K562 (cell line): ENCODE data around the gene MPND. TPM values are rescaled to one million over a fixed set of nuclear protein-coding genes. Genes with fewer than 3 reads are reported as not detected.

ENCODE experiments used
- ATAC-seq: fragments of 200-7000 bp; cut with Tn5 transposase; 3 replicates; pipeline ENCODE4 v1.9.1; 2020; ENCODE audit warnings: moderate library complexity
- BruUV-seq: library from RNA; stranded (reverse); fragments of 400-500 nt; replicated peaks from 2 replicates; lab custom pipeline; 2021; lab: Mats Ljungman, UMichigan
- CTCF ChIA-PET: fragments of 300-600 bp; formaldehyde crosslinking; extraction: SDS; loops from one replicate; lab custom pipeline; 2021; ENCODE audit warnings: low intra/inter-chr PET ratio; lab: Yijun Ruan, JAX
- POLR2A ChIA-PET: fragments of 300-600, 350-650 bp; sonication (Branson Sonifier 250); formaldehyde crosslinking; extraction: SDS; loops from one replicate; lab custom pipeline; 2021; ENCODE audit warnings: antibody characterized with exemption, inconsistent platforms; lab: Yijun Ruan, JAX
- DNase-seq, 4 experiments: peaks; one replicate each; pipeline versions ENCODE4 v3.0.0 to v3.0.0-alpha.2; 2011 to 2018; ENCODE audit warnings: low spot score in 3 of 4, mixed read lengths in 3 of 4; ENCODE audit errors: extremely low read depth in 1 of 4
- FAIRE-seq: peaks from 2 replicates; lab custom pipeline; 2011; peaks lifted over from hg19 to GRCh38; lab: Jason Lieb, UNC
- H2AFZ ChIP-seq: 2 replicates; pipeline ENCODE4 v1.6.0; 2011; ENCODE audit warnings: low read depth, low read length, control low read depth, inconsistent platforms
- H3K27ac ChIP-seq: fragments of 200-600 bp; 3 replicates; pipeline ENCODE4 v1.8.0; 2011; ENCODE audit warnings: low read depth, mild to moderate bottlenecking, control low read depth, inconsistent platforms, low read length, moderate library complexity, mixed read lengths; ENCODE audit errors: extremely low read depth
- H3K27me3 ChIP-seq, 2 experiments: fragments of 300-600 bp in 1 of 2; 2 replicates in 1 of 2; 3 replicates in 1 of 2; pipeline versions ENCODE4 v1.6.0 to v1.8.0; 2011; ENCODE audit warnings: inconsistent platforms in 2 of 2, low read length in 2 of 2, mild to moderate bottlenecking in 1 of 2, mixed read lengths in 1 of 2, moderate library complexity in 1 of 2; ENCODE audit not compliant: control insufficient read depth in 2 of 2, insufficient read depth in 2 of 2
- H3K36me3 ChIP-seq: fragments of 300-600 bp; 3 replicates; pipeline ENCODE4 v1.8.0; 2011; ENCODE audit warnings: mild to moderate bottlenecking, low read length, inconsistent platforms; ENCODE audit not compliant: control insufficient read depth, insufficient read depth
- H3K4me1 ChIP-seq, 2 experiments: fragments of 200-600 bp in 1 of 2; replicated peaks in 1 of 2; 2 replicates in 1 of 2; 3 replicates in 1 of 2; pipeline versions ENCODE4 v1.5.1 to v1.8.0; 2011; ENCODE audit warnings: inconsistent platforms in 2 of 2, low read length in 2 of 2, mild to moderate bottlenecking in 1 of 2, mixed read lengths in 1 of 2, moderate library complexity in 1 of 2; ENCODE audit not compliant: control insufficient read depth in 2 of 2, insufficient read depth in 2 of 2
- H3K4me2 ChIP-seq: 2 replicates; pipeline ENCODE4 v1.6.1; 2011; ENCODE audit warnings: low read length, control low read depth, inconsistent platforms, mixed read lengths; ENCODE audit not compliant: insufficient read depth
- H3K4me3 ChIP-seq: fragments of 200-600 bp; sonication (generic), shearing (Covaris generic); 2 replicates; pipeline ENCODE4 v1.5.1; 2016; ENCODE audit warnings: control low read depth, inconsistent platforms
- H3K79me2 ChIP-seq: fragments of 200-600 bp; 3 replicates; pipeline ENCODE4 v1.8.0; 2011; ENCODE audit warnings: low read length, inconsistent platforms; ENCODE audit not compliant: control insufficient read depth, insufficient read depth
- H3K9ac ChIP-seq, 2 experiments: 2 replicates each; pipeline versions ENCODE4 v1.6.0 to v1.6.1; 2011; ENCODE audit warnings: low read depth in 2 of 2, low read length in 2 of 2, control low read depth in 1 of 2, inconsistent platforms in 1 of 2, mild to moderate bottlenecking in 1 of 2, mixed read lengths in 1 of 2; ENCODE audit not compliant: insufficient read depth in 1 of 2
- H3K9me1 ChIP-seq: one replicate; pipeline ENCODE4 v1.6.0; 2011; ENCODE audit warnings: inconsistent platforms, mild to moderate bottlenecking, low read length, moderate library complexity; ENCODE audit not compliant: control insufficient read depth, insufficient read depth
- H3K9me3 ChIP-seq: replicated peaks from 2 replicates; pipeline ENCODE4 v1.5.1; 2011; ENCODE audit warnings: low read depth, low read length, inconsistent platforms; ENCODE audit not compliant: control insufficient read depth, insufficient read depth
- H4K20me1 ChIP-seq: replicated peaks from 2 replicates; pipeline ENCODE4 v1.6.1; 2011; ENCODE audit warnings: low read length, inconsistent platforms, mixed read lengths; ENCODE audit not compliant: control insufficient read depth, insufficient read depth
- CBFA2T3 ChIP-seq: fragments of 450-650 bp; IDR thresholded peaks from 2 replicates; pipeline ENCODE4 v1.6.1; 2017
- DNMT1 ChIP-seq: fragments of 450-650 bp; IDR thresholded peaks from 2 replicates; pipeline ENCODE4 v1.6.1; 2016; ENCODE audit warnings: antibody characterized with exemption, mild to moderate bottlenecking
- HNRNPH1 ChIP-seq: fragments of 200-400 bp; formaldehyde crosslinking; optimal IDR thresholded peaks from 2 replicates; pipeline ENCODE3; 2017; ENCODE audit warnings: low read depth, mild to moderate bottlenecking, low read length, moderate library complexity
- POLR2G ChIP-seq: fragments of 200-400 bp; formaldehyde crosslinking; IDR thresholded peaks from 2 replicates; pipeline ENCODE4 v1.6.1; 2017; ENCODE audit warnings: low read depth, mild to moderate bottlenecking, antibody characterized with exemption, low read length, moderate library complexity
- RBFOX2 ChIP-seq: fragments of 200-400 bp; formaldehyde crosslinking; IDR thresholded peaks from 2 replicates; pipeline ENCODE4 v1.6.1; 2017; ENCODE audit warnings: low read depth, mild to moderate bottlenecking, low read length, moderate library complexity
- TCF3 ChIP-seq: sonication (generic); formaldehyde crosslinking; IDR thresholded peaks from 2 replicates; pipeline ENCODE4 v1.4.0; 2020; ENCODE audit warnings: mild to moderate bottlenecking, missing genetic modification reagents
- TEAD2 ChIP-seq: fragments of 450-650 bp; IDR thresholded peaks from 2 replicates; pipeline ENCODE4 v1.6.1; 2016; ENCODE audit warnings: missing genetic modification characterization, control low read depth, missing compliant biosample characterization
- TRIM25 ChIP-seq: fragments of 450-650 bp; IDR thresholded peaks from 2 replicates; pipeline ENCODE4 v1.7.0; 2016; ENCODE audit warnings: borderline replicate concordance
- WGBS: fragments of 100-300 bp; shearing (Covaris generic); methylation state at CpG from one replicate; pipeline ENCODE4 v1.1.6; 2016; ENCODE audit warnings: low coverage, mixed read lengths; ENCODE audit not compliant: insufficient coverage; ENCODE audit errors: missing lambda C conversion rate; 5-methylcytosine and 5-hydroxymethylcytosine counted together
- in situ Hi-C: fragments of 300-500 bp; cut with MboI; formaldehyde crosslinking; loops from 4 replicates; pipeline ENCODE4 v1.15.0; 2018; ENCODE audit warnings: inconsistent platforms, mixed read lengths
- intact Hi-C: fragments of 100-400 bp; cut with micrococcal nuclease; formaldehyde crosslinking; loops from 2 replicates; pipeline ENCODE4 v1.14.2; 2022
- polyA plus RNA-seq, 8 experiments: library from polyadenylated mRNA; depleted of rRNA in 4 of 8; stranded (reverse) in 5 of 8; unstranded in 3 of 8; fragments of >200 nt; fragmentation: Nextera tagmentation in 2 of 8; fragmentation: Illumina TruSeq in 1 of 8; extraction: Ambion mirVana in 2 of 8; extraction: Trizol in 1 of 8; gene quantifications; 2 replicates each; pipeline versions ENCODE4 v1.2.1 to v1.2.3, GENCODE V29; 2011 to 2014; ENCODE audit warnings: inconsistent platforms in 1 of 8, missing spikeins in 1 of 8
- total RNA-seq, 7 experiments: library from RNA; depleted of rRNA in 6 of 7; stranded (reverse); fragments of >200 nt in 6 of 7; fragmentation: Illumina TruSeq in 2 of 7; extraction: Trizol in 2 of 7; gene quantifications; 2 replicates each; pipeline versions ENCODE4 v1.2.1 to v1.2.3, GENCODE V29; 2011 to 2021; ENCODE audit warnings: low replicate concordance in 1 of 7

MPND gene
- total and polyA plus RNA-seq, 9 of the 15 experiments (the other 6 are each of a cell fraction or from before 2014, with no cell fraction given): 0.25 to 14.0 (median 3.9) TPM

GRCh38 chr19:4389064-4389375 lies 45.7 kb downstream of the MPND start:
- no peak for TF ChIP-seq TCF3 (CRISPR knock-in tag)
- TF ChIP-seq TEAD2 (tag): no peak
- TF ChIP-seq POLR2G: peak; percentile 38; the same call in 1 of the 2 replicates
- no peak for TF ChIP-seq DNMT1
- TF ChIP-seq, all 486 proteins: peak for 1
- H3K27me3 ChIP-seq: no peaks in the 10 kb centered on the region
- peak overlapping the region in 1 of 2 experiments; percentile 85; a peak in 2 of 4 replicates for H3K9ac ChIP-seq
- peaks cover 13% of the 10 kb centered on the region for H3K9me1 ChIP-seq
- BruUV-seq: no TSS peak
- ATAC-seq (no peak), DNase-seq (no peak), FAIRE-seq (no peak)
- POLR2A ChIA-PET: interaction anchor here (0.6 to 4.9 kb wide), 3 partner anchors 9 to 13 kb away, joined by 3 to 46 read pairs (median 3); no protein-coding TSS in a partner anchor
- H3K4me1 ChIP-seq: peaks cover 19 to 55% of the 10 kb centered on the region in 2 experiments
- no peaks in the 10 kb centered on the region for H3K9me3 ChIP-seq
- H3K27ac ChIP-seq: no peak overlapping the region
- H3K4me2 ChIP-seq: no peak overlapping the region
- H3K79me2 ChIP-seq: peaks cover 93% of the 10 kb centered on the region
- peaks cover 50% of the 10 kb centered on the region for H4K20me1 ChIP-seq
- no peak overlapping the region for H3K4me3 ChIP-seq
- H2AFZ ChIP-seq: no peak overlapping the region
- in situ Hi-C loops: no loop called here
- intact Hi-C loops: no loop called here
- H3K36me3 ChIP-seq: peaks cover 74% of the 10 kb centered on the region
- 95% methylated on average over 8 of the region's 9 CpGs for WGBS
- CTCF ChIA-PET: no interaction called here

DNA sequence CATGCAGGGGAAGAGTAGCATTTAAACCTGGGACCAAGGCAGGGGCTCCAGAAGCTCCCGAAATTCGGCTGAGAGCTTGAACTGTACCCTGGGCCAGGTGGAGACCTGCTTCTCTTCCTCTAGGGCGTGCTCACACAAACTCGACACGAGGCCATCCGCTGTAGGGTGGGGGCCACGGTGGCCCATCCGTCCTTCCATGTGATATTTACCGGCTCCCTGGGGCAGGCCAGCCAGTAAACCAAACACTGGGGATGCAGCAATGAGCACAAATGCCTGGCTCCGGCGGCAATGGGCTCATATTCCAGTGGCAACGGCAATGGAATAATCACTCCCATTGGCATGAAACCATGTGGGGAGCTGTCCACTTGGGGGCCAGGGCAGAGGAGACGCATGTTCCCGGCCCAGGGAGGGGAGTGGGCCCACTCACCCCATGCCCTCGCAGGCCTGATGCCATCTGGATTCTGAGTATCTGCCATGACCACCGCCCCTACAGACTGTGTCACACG lies 46.2 kb downstream of the MPND start:
- ChIA-PET POLR2A (interaction anchor here (0.6 to 4.9 kb wide), 2 partner anchors 10 to 14 kb away, joined by 3 to 46 read pairs; no protein-coding TSS in a partner anchor), CTCF (no interaction called here)
- no peak overlapping the region for H3K4me3 ChIP-seq
- H3K27ac ChIP-seq: no peak overlapping the region; the same call in 2 of the 3 replicates
- no peak overlapping the region for H3K4me2 ChIP-seq
- WGBS: 91% methylated on average over 16 of the region's 17 CpGs
- no peak for DNase-seq
- H2AFZ ChIP-seq: no peak overlapping the region
- H3K9me3 ChIP-seq: no peaks in the 10 kb centered on the region
- peaks cover 13% of the 10 kb centered on the region for H3K9me1 ChIP-seq
- H4K20me1 ChIP-seq: peaks cover 50% of the 10 kb centered on the region
- in situ Hi-C loops (no loop called here), intact Hi-C loops (no loop called here)
- BruUV-seq: no TSS peak
- peak overlapping the region in 1 of 2 experiments; percentile 83; a peak in 2 of 4 replicates for H3K9ac ChIP-seq
- TF ChIP-seq RBFOX2: peak; percentile 26; the same call in 1 of the 2 replicates
- no peak for TF ChIP-seq TRIM25
- no peak for TF ChIP-seq CBFA2T3
- TF ChIP-seq HNRNPH1: no peak
- peaks cover 72% of the 10 kb centered on the region for H3K36me3 ChIP-seq
- H3K27me3 ChIP-seq: no peaks in the 10 kb centered on the region
- no peak for ATAC-seq
- H3K4me1 ChIP-seq: peaks cover 24 to 52% of the 10 kb centered on the region in 2 experiments
- no peak for FAIRE-seq
- peaks cover 93% of the 10 kb centered on the region for H3K79me2 ChIP-seq
